GM21737 (cell line): ENCODE measurements around the gene SOD1.
"Not testable (repeated sequence)": the region's sequence is repeated elsewhere in the genome, so short reads cannot be mapped to it uniquely, and the experiment has no call there.

ENCODE experiments used
- ATAC-seq: cut with Tn5 transposase; IDR thresholded peaks from one replicate; pipeline ENCODE4 v1.9.1; 2021; ENCODE audit warnings: mild to moderate bottlenecking, moderate library complexity; ENCODE audit not compliant: unreplicated experiment

SOD1 gene

GRCh38 chr21:31654821-31655580 is 4.5 kb upstream of the SOD1 start:
- not testable (repeated sequence) for ATAC-seq

GRCh38 chr21:31656199-31657095 is 3.0 kb upstream of the SOD1 start:
- no peak for ATAC-seq

- ATAC-seq: no peak
These were observed 1.4 kb upstream of the SOD1 start for GRCh38 chr21:31658053-31658452.

GRCh38 chr21:31659286-31659535 is 282 bp upstream of the SOD1 start:
- ATAC-seq: peak; percentile 14

- ATAC-seq: peak; percentile 30
These were observed 719 bp downstream of the SOD1 start for GRCh38 chr21:31660259-31660565.

- no peak for ATAC-seq
These were observed 1.1 kb downstream of the SOD1 start for GRCh38 chr21:31660591-31660990.

GRCh38 chr21:31663584-31664249 is 4.2 kb downstream of the SOD1 start:
- no peak for ATAC-seq

- no peak for ATAC-seq
These were observed 5.9 kb downstream of the SOD1 start for GRCh38 chr21:31665397-31665796.

- not testable (repeated sequence) for ATAC-seq
These were observed 6.4 kb downstream of the SOD1 start for GRCh38 chr21:31665869-31666268.

GRCh38 chr21:31666445-31667010 is 7.0 kb downstream of the SOD1 start:
- no peak for ATAC-seq

- no peak for ATAC-seq
These were observed 7.6 kb downstream of the SOD1 start for GRCh38 chr21:31667132-31667531.

GRCh38 chr21:31667639-31668038 is 8.1 kb downstream of the SOD1 start:
- ATAC-seq: no peak

GRCh38 chr21:31668651-31669491 is 9.4 kb downstream of the SOD1 start:
- no peak for ATAC-seq

GRCh38 chr21:31670070-31670469 is 10.6 kb downstream of the SOD1 start:
- ATAC-seq: no peak

- ATAC-seq: no peak
These were observed 11.7 kb downstream of the SOD1 start for GRCh38 chr21:31671146-31671716.

- no peak for ATAC-seq
These were observed 12.4 kb downstream of the SOD1 start for GRCh38 chr21:31671931-31672330.

- ATAC-seq: no peak
These were observed 13.9 kb downstream of the SOD1 start for GRCh38 chr21:31673321-31673912.

- no peak for ATAC-seq
These were observed 15.8 kb downstream of the SOD1 start for GRCh38 chr21:31675318-31675717.

- no peak for ATAC-seq
These were observed 16.5 kb downstream of the SOD1 start for GRCh38 chr21:31675960-31676359.

- no peak for ATAC-seq
These were observed 17.6 kb downstream of the SOD1 start for GRCh38 chr21:31677047-31677446.
